CD4-positive, alpha-beta memory T cell (primary cell): ENCODE measurements around the gene GRAMD1C. TPM values are rescaled to one million over a fixed set of nuclear protein-coding genes. Genes with fewer than 3 reads are reported as not detected.
"Not testable (repeated sequence)": the region's sequence is repeated elsewhere in the genome, so short reads cannot be mapped to it uniquely, and the experiment has no call there.

Source experiments
- CTCF ChIA-PET: fragments of 350-600 bp; sonication (Branson Sonifier 250); formaldehyde crosslinking; loops from one replicate; lab custom pipeline; 2021; ENCODE audit warnings: inconsistent platforms; ENCODE audit not compliant: partially characterized antibody; lab: Charles Lee
- POLR2A ChIA-PET: fragments of 350-600 bp; sonication (Branson Sonifier 250); formaldehyde crosslinking; loops from one replicate; lab custom pipeline; 2021; ENCODE audit not compliant: partially characterized antibody; lab: Charles Lee
- DNase-seq, 5 donors: peaks; one replicate each; pipeline versions ENCODE4 v3.0.0 to v3.0.0-alpha.2; 2020 to 2022; ENCODE audit warnings: mixed read lengths in 1 of 5
- H3K27ac ChIP-seq: one replicate; pipeline ENCODE4 v1.7.0; 2013; ENCODE audit warnings: low read depth, low read length
- H3K27me3 ChIP-seq: 2 replicates; pipeline ENCODE4 v1.7.0; 2013; ENCODE audit warnings: mild to moderate bottlenecking, low read length, moderate library complexity; ENCODE audit not compliant: insufficient read depth
- H3K36me3 ChIP-seq: 2 replicates; pipeline ENCODE4 v1.7.0; 2013; ENCODE audit warnings: mild to moderate bottlenecking, low read length, moderate library complexity; ENCODE audit not compliant: insufficient read depth
- H3K4me1 ChIP-seq: 2 replicates; pipeline ENCODE4 v1.7.0; 2013; ENCODE audit warnings: mild to moderate bottlenecking, low read length, moderate library complexity; ENCODE audit not compliant: insufficient read depth
- H3K4me3 ChIP-seq, 2 donors: one replicate each; pipeline ENCODE4 v1.7.0; 2013; ENCODE audit warnings: low read length in 2 of 2, mild to moderate bottlenecking in 1 of 2
- H3K9me3 ChIP-seq, 2 donors: one replicate each; pipeline ENCODE4 v1.7.0; 2013; ENCODE audit warnings: low read length in 2 of 2, control low read depth in 1 of 2; ENCODE audit not compliant: control insufficient read depth in 1 of 2
- H3K27ac Mint-ChIP-seq, 7 donors: one replicate each; pipeline ENCODE4 v1.8.0; 2020 to 2021; ENCODE audit warnings: mixed read lengths in 7 of 7, mild to moderate bottlenecking in 6 of 7, inconsistent platforms in 3 of 7, moderate library complexity in 3 of 7
- H3K27me3 Mint-ChIP-seq, 2 donors: one replicate each; pipeline ENCODE4 v1.8.0; 2020 to 2021; ENCODE audit warnings: mixed read lengths in 2 of 2
- H3K36me3 Mint-ChIP-seq, 2 donors: one replicate each; pipeline ENCODE4 v1.8.0; 2020 to 2021; ENCODE audit warnings: mixed read lengths in 2 of 2, inconsistent platforms in 1 of 2, mild to moderate bottlenecking in 1 of 2
- H3K4me1 Mint-ChIP-seq, 4 donors: one replicate each; pipeline ENCODE4 v1.8.0; 2020 to 2021; ENCODE audit warnings: mixed read lengths in 4 of 4, mild to moderate bottlenecking in 1 of 4
- H3K4me3 Mint-ChIP-seq, 8 donors: one replicate each; pipeline ENCODE4 v1.8.0; 2020 to 2021; ENCODE audit warnings: mixed read lengths in 8 of 8, mild to moderate bottlenecking in 7 of 8, moderate library complexity in 6 of 8, inconsistent platforms in 3 of 8
- H3K9me3 Mint-ChIP-seq, 8 donors: one replicate each; pipeline ENCODE4 v1.8.0; 2020 to 2021; ENCODE audit warnings: mixed read lengths in 8 of 8, mild to moderate bottlenecking in 5 of 8, inconsistent platforms in 3 of 8, moderate library complexity in 1 of 8
- intact Hi-C: fragments of 100-400 bp; cut with micrococcal nuclease; formaldehyde crosslinking; loops from one replicate; pipeline ENCODE4 v1.15.1; 2023
- polyA plus RNA-seq, 2 donors: library from polyadenylated mRNA; unstranded; fragments of 300-500 nt; fragmentation: Illumina TruSeq; gene quantifications; one replicate each; pipeline ENCODE4 v1.2.3, GENCODE V29; 2021
- total RNA-seq, 2 experiments: library from RNA; stranded (reverse); gene quantifications; one replicate each; pipeline ENCODE4 v1.2.3, GENCODE V29; 2021

Gene GRAMD1C
- total and polyA plus RNA-seq, 4 experiments from 2014 or later: 0.45 to 2.8 (median 2.6) TPM; not detected in 1

DNA sequence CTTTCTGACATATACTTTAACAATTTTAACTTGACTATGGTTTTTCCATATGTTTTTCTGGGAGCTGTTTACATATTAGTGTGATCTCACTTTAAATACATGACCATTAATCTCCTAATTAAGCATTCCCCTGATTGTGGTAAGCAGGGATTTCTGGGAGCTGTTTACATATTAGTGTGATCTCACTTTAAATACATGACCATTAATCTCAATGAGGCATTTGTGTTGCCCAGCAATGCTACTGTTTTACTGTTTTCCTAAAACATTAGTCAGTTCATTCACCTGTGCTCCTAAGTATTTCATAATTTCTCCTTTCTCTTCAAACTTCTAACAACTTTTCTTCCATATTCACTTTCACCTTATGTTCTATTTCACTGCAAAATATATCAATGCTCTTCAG lies 3.6 kb upstream of the GRAMD1C start:
- no peak overlapping the region for H3K27ac ChIP-seq
- no peak for DNase-seq
- H3K36me3 ChIP-seq: no peaks in the 10 kb centered on the region
- ChIA-PET POLR2A (no interaction called here), CTCF (interaction anchor here (0.7 to 13.2 kb wide), 5 partner anchors 13 to 1626 kb away, joined by 3 to 157 read pairs (median 3); no protein-coding TSS in a partner anchor)
- intact Hi-C loops: loop anchor here (5.0 kb wide), 1 partner anchor 222 kb away; the partner anchor contains the start of genes CCDC191 and QTRT2
- H3K9me3 Mint-ChIP-seq: peaks cover 0 to 15% (median 10%) of the 10 kb centered on the region in 8 donors
- H3K9me3 ChIP-seq: peaks cover 0 to 3% of the 10 kb centered on the region in 2 donors
- H3K27me3 ChIP-seq: no peaks in the 10 kb centered on the region
- peaks cover 6 to 12% (median 10%) of the 10 kb centered on the region in 4 donors for H3K4me1 Mint-ChIP-seq
- peaks cover 0 to 1% of the 10 kb centered on the region in 2 donors for H3K27me3 Mint-ChIP-seq
- no peak overlapping the region for H3K27ac Mint-ChIP-seq
- peaks cover 2 to 3% of the 10 kb centered on the region in 2 donors for H3K36me3 Mint-ChIP-seq
- H3K4me3 ChIP-seq: no peak overlapping the region
- peaks cover 17% of the 10 kb centered on the region for H3K4me1 ChIP-seq
- H3K4me3 Mint-ChIP-seq: no peak overlapping the region

GRCh38 chr3:113839551-113839950 lies 963 bp downstream of the GRAMD1C start:
- POLR2A ChIA-PET: interaction anchor here (0.9 to 1.0 kb wide), 2 partner anchors 74 to 93 kb away, joined by 3 read pairs; partner anchors contain the start of gene ATP6V1A
- Mint-ChIP-seq H3K36me3 (no peaks in the 10 kb centered on the region), H3K4me1 (peaks cover 0 to 6% (median 6%) of the 10 kb centered on the region in 4 donors), H3K27ac (peak overlapping the region in 1 of 7 donors; percentile 32), H3K4me3 (peak overlapping the region; percentile 71 to 84 (median 81)), H3K9me3 (no peaks in the 10 kb centered on the region), H3K27me3 (peaks cover 0 to 1% of the 10 kb centered on the region in 2 donors)
- Histone ChIP-seq H3K27ac (no peak overlapping the region), H3K9me3 (no peaks in the 10 kb centered on the region), H3K4me1 (peaks cover 7% of the 10 kb centered on the region), H3K36me3 (no peaks in the 10 kb centered on the region), H3K4me3 (no peak overlapping the region), H3K27me3 (no peaks in the 10 kb centered on the region)
- CTCF ChIA-PET: interaction anchor here (1.0 to 13.2 kb wide), 7 partner anchors 16 to 118 kb away, joined by 3 to 157 read pairs (median 4); partner anchors contain the start of gene ATP6V1A
- DNase-seq: no peak
- intact Hi-C loops: loop anchor here (2.0 to 5.0 kb wide), 2 partner anchors 93 to 218 kb away; partner anchors contain the start of genes ATP6V1A, CCDC191, NAA50 and QTRT2

- Histone ChIP-seq H3K4me3 (no peak overlapping the region), H3K27ac (no peak overlapping the region), H3K4me1 (no peaks in the 10 kb centered on the region), H3K27me3 (no peaks in the 10 kb centered on the region), H3K36me3 (no peaks in the 10 kb centered on the region), H3K9me3 (no peaks in the 10 kb centered on the region)
- no peak overlapping the region for H3K4me3 Mint-ChIP-seq
- H3K27me3 Mint-ChIP-seq: peaks cover 0 to 1% of the 10 kb centered on the region in 2 donors
- intact Hi-C loops: loop anchor here (1.0 to 10.0 kb wide), 2 partner anchors 574 to 1970 kb away; no protein-coding TSS in a partner anchor
- no peaks in the 10 kb centered on the region for H3K9me3 Mint-ChIP-seq
- H3K27ac Mint-ChIP-seq: no peak overlapping the region
- DNase-seq: peak in 4 of 5 donors; percentile 6 to 18 (median 14)
- H3K4me1 Mint-ChIP-seq: peaks cover 0 to 3% (median 0%) of the 10 kb centered on the region in 4 donors
- POLR2A ChIA-PET: interaction anchor here (0.9 kb wide), 1 partner anchor 98 kb away, joined by 3 read pairs; the partner anchor contains the start of gene ATP6V1A
- no peaks in the 10 kb centered on the region for H3K36me3 Mint-ChIP-seq
- CTCF ChIA-PET: interaction anchor here (0.7 to 13.2 kb wide), 12 partner anchors 14 to 1847 kb away, joined by 3 to 157 read pairs (median 4); no protein-coding TSS in a partner anchor
Measured at GRCh38 chr3:113844622-113845222, 6.1 kb downstream of the GRAMD1C start.

GRCh38 chr3:113847247-113847646 lies 8.7 kb downstream of the GRAMD1C start:
- no peak overlapping the region for H3K4me3 ChIP-seq
- no peaks in the 10 kb centered on the region for H3K9me3 ChIP-seq
- intact Hi-C loops: loop anchor here (10.0 kb wide), 1 partner anchor 1968 kb away; no protein-coding TSS in a partner anchor
- peaks cover 0 to 3% (median 0%) of the 10 kb centered on the region in 4 donors for H3K4me1 Mint-ChIP-seq
- no peaks in the 10 kb centered on the region for H3K9me3 Mint-ChIP-seq
- POLR2A ChIA-PET: no interaction called here
- no peak for DNase-seq
- CTCF ChIA-PET: interaction anchor here (1.5 to 13.2 kb wide), 2 partner anchors 63 to 111 kb away, joined by 3 to 157 read pairs; no protein-coding TSS in a partner anchor
- H3K36me3 Mint-ChIP-seq: no peaks in the 10 kb centered on the region
- H3K27ac ChIP-seq: no peak overlapping the region
- no peak overlapping the region for H3K27ac Mint-ChIP-seq
- H3K27me3 Mint-ChIP-seq: peaks cover 0 to 1% of the 10 kb centered on the region in 2 donors
- no peaks in the 10 kb centered on the region for H3K27me3 ChIP-seq
- no peaks in the 10 kb centered on the region for H3K36me3 ChIP-seq
- H3K4me3 Mint-ChIP-seq: no peak overlapping the region
- no peaks in the 10 kb centered on the region for H3K4me1 ChIP-seq

GRCh38 chr3:113847664-113848461 lies 9.3 kb downstream of the GRAMD1C start:
- Mint-ChIP-seq H3K4me1 (peaks cover 0 to 3% (median 0%) of the 10 kb centered on the region in 4 donors), H3K27me3 (peaks cover 0 to 1% of the 10 kb centered on the region in 2 donors), H3K36me3 (no peaks in the 10 kb centered on the region), H3K4me3 (no peak overlapping the region), H3K27ac (no peak overlapping the region), H3K9me3 (no peaks in the 10 kb centered on the region)
- no peak for DNase-seq
- Histone ChIP-seq H3K27ac (no peak overlapping the region), H3K36me3 (no peaks in the 10 kb centered on the region), H3K4me1 (no peaks in the 10 kb centered on the region), H3K27me3 (no peaks in the 10 kb centered on the region), H3K9me3 (no peaks in the 10 kb centered on the region), H3K4me3 (no peak overlapping the region)
- ChIA-PET CTCF (interaction anchor here (1.5 kb wide), 1 partner anchor 112 kb away, joined by 3 read pairs; no protein-coding TSS in a partner anchor), POLR2A (no interaction called here)
- intact Hi-C loops: loop anchor here (10.0 kb wide), 1 partner anchor 1967 kb away; no protein-coding TSS in a partner anchor

DNA sequence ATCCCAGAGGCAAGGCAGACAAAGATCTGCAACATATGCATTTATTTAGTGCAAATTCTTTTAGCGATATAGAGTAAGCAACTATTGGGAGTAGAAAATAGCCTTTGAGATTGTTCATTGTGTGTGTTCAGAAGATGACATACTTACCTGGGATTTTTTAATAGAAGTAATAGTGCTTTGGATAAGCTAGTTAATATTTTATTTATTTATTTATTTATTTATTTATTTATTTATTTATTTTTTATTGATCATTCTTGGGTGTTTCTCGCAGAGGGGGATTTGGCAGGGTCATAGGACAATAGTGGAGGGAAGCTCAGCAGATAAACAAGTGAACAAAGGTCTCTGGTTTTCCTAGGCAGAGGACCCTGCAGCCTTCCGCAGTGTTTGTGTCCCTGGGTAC lies 10.5 kb downstream of the GRAMD1C start:
- H3K27me3 ChIP-seq, H3K36me3 Mint-ChIP-seq, CTCF ChIA-PET, H3K27me3 Mint-ChIP-seq, DNase-seq, H3K36me3 ChIP-seq, H3K4me3 Mint-ChIP-seq, H3K27ac ChIP-seq, POLR2A ChIA-PET, H3K4me1 Mint-ChIP-seq, H3K9me3 ChIP-seq, H3K9me3 Mint-ChIP-seq, H3K4me3 ChIP-seq, H3K4me1 ChIP-seq, H3K27ac Mint-ChIP-seq: not testable (repeated sequence)
- intact Hi-C loops: loop anchor here (10.0 kb wide), 1 partner anchor 1966 kb away; no protein-coding TSS in a partner anchor
